ENCODE results near the gene BACH2. TPM values are rescaled to one million over a fixed set of nuclear protein-coding genes. Genes with fewer than 3 reads are reported as not detected.
"Not testable (repeated sequence)": the region's sequence is repeated elsewhere in the genome, so short reads cannot be mapped to it uniquely, and the experiment has no call there.

The BACH2 gene
- polyA plus RNA-seq, 1 experiment, result 0.10 TPM

GRCh38 chr6:90139272-90139817 lies 157.3 kb downstream of the BACH2 start:
- Histone ChIP-seq H3K27me3 (ENCODE audit: control insufficient read depth, insufficient read depth, low read length) (peaks cover 12% of the 10 kb centered on the region), H3K4me3 (ENCODE audit: low read depth, low read length) (no peak overlapping the region), H3K36me3 (ENCODE audit: control insufficient read depth, insufficient read depth, low read length) (no peaks in the 10 kb centered on the region)
- ChIA-PET POLR2A (no interaction called here), CTCF (no interaction called here)
- no peak for TF ChIP-seq CTCF (IDR thresholded peaks at IDR 0.05; ENCODE audit: insufficient read depth, low read depth, low read length)
- no peak for DNase-seq (ENCODE audit: low read depth)

GRCh38 chr6:90136837-90137568 lies 159.6 kb downstream of the BACH2 start:
- no peak for DNase-seq (ENCODE audit: low read depth)
- CTCF ChIA-PET, result no interaction called here
- H3K4me3 ChIP-seq (ENCODE audit: low read depth, low read length), result no peak overlapping the region

GRCh38 chr6:90136176-90136575 lies 160.5 kb downstream of the BACH2 start:
- POLR2A ChIA-PET, result no interaction called here
- Histone ChIP-seq H3K36me3 (ENCODE audit: control insufficient read depth, insufficient read depth, low read length) (no peaks in the 10 kb centered on the region), H3K27me3 (ENCODE audit: control insufficient read depth, insufficient read depth, low read length) (peaks cover 6% of the 10 kb centered on the region), H3K4me3 (ENCODE audit: low read depth, low read length) (no peak overlapping the region)
- TF ChIP-seq CTCF (IDR thresholded peaks at IDR 0.05; ENCODE audit: insufficient read depth, low read depth, low read length), result no peak
- DNase-seq (ENCODE audit: low read depth), result no peak
- CTCF ChIA-PET, result no interaction called here

More at GRCh38 chr6:90136837-90137568, 159.6 kb downstream of the BACH2 start:
- POLR2A ChIA-PET, result no interaction called here
- Histone ChIP-seq H3K36me3 (ENCODE audit: control insufficient read depth, insufficient read depth, low read length) (no peaks in the 10 kb centered on the region), H3K27me3 (ENCODE audit: control insufficient read depth, insufficient read depth, low read length) (peaks cover 6% of the 10 kb centered on the region)
- no peak for TF ChIP-seq CTCF (IDR thresholded peaks at IDR 0.05; ENCODE audit: insufficient read depth, low read depth, low read length)

- CTCF ChIA-PET, result no interaction called here
- no peak for TF ChIP-seq CTCF (IDR thresholded peaks at IDR 0.05; ENCODE audit: insufficient read depth, low read depth, low read length)
- POLR2A ChIA-PET, result no interaction called here
- H3K27me3 ChIP-seq (ENCODE audit: control insufficient read depth, insufficient read depth, low read length), result peaks cover 6% of the 10 kb centered on the region
- H3K36me3 ChIP-seq (ENCODE audit: control insufficient read depth, insufficient read depth, low read length), result no peaks in the 10 kb centered on the region
- no peak overlapping the region for H3K4me3 ChIP-seq (ENCODE audit: low read depth, low read length)
- DNase-seq (ENCODE audit: low read depth), result no peak
These were observed 161.0 kb downstream of the BACH2 start for GRCh38 chr6:90135667-90136066.

GRCh38 chr6:90133664-90134063 lies 163.0 kb downstream of the BACH2 start:
- not testable (repeated sequence) for DNase-seq (ENCODE audit: low read depth)

More at GRCh38 chr6:90133664-90134063, 163.0 kb downstream of the BACH2 start:
- H3K36me3 ChIP-seq (ENCODE audit: control insufficient read depth, insufficient read depth, low read length); POLR2A ChIA-PET; H3K4me3 ChIP-seq (ENCODE audit: low read depth, low read length); H3K27me3 ChIP-seq (ENCODE audit: control insufficient read depth, insufficient read depth, low read length); CTCF ChIA-PET: not testable (repeated sequence)

Measured in BJ (cell line).